Right cardiac atrium (tissue), 5 donors: ENCODE results near the gene LSM14B. TPM values are rescaled to one million over a fixed set of nuclear protein-coding genes. Genes with fewer than 3 reads are reported as not detected.

Experiments
- ATAC-seq, 2 donors: fragments of 200-7000 bp; cut with Tn5 transposase; one replicate each; pipeline versions ENCODE4 v1.8.0 to v1.9.1; 2020; ENCODE audit warnings: moderate library complexity in 2 of 2, mild to moderate bottlenecking in 1 of 2
- DNase-seq, 3 donors: peaks; one replicate each; pipeline ENCODE4 v3.0.0-alpha.2; 2020
- H3K27ac ChIP-seq: one replicate; pipeline ENCODE4 v1.5.1; 2013; ENCODE audit warnings: mild to moderate bottlenecking, low read length, control low read depth, moderate library complexity
- H3K27me3 ChIP-seq: one replicate; pipeline ENCODE4 v1.6.1; 2013; ENCODE audit not compliant: control insufficient read depth, insufficient read depth
- H3K4me1 ChIP-seq: one replicate; pipeline ENCODE4 v1.6.1; 2013; ENCODE audit warnings: low read length; ENCODE audit not compliant: control insufficient read depth, insufficient read depth
- H3K4me3 ChIP-seq: one replicate; pipeline ENCODE4 v1.5.1; 2013; ENCODE audit warnings: low read length, control low read depth
- H3K9me3 ChIP-seq: one replicate; pipeline ENCODE4 v1.6.1; 2013; ENCODE audit warnings: low read length; ENCODE audit not compliant: control insufficient read depth
- WGBS: extraction: QIAGEN DNeasy Blood & Tissue Kit; methylation state at CpG from one replicate; pipeline ENCODE4 v1.1.7; 2013; 5-methylcytosine and 5-hydroxymethylcytosine counted together
- intact Hi-C, 4 donors: fragments of 100-400 bp; cut with DNase I; formaldehyde crosslinking; loops; one replicate each; pipeline versions ENCODE4 v1.11.0 to v1.14.0; 2022 to 2023
- polyA plus RNA-seq: library from polyadenylated mRNA; stranded (reverse); fragments of 200-250 nt; gene quantifications from one replicate; pipeline ENCODE4 v1.2.3, GENCODE V29; 2013
- total RNA-seq, 4 donors: library from RNA; stranded (reverse); fragmentation: NEBNext Ultra II Directional; extraction: Animal tissue kit (Norgen Biotek cat#: 25700); gene quantifications; one replicate each; pipeline ENCODE4 v1.2.1, GENCODE V29; 2021
- donor health status: healthy with polysubstance abuse.
- donor health status: DM: no; HTN: yes; CAD: no.
- donor health status: DM: no; HTN: no; CAD: no.
- donor health status: DM: no; HTN: yes; CAD: no; lungs with severe emphysema.
- donor health status: DM: yes; HTN: yes; CAD: no.

Gene LSM14B
- total and polyA plus RNA-seq, 5 donors: 27.6 to 45.7 (median 40.5) TPM

DNA sequence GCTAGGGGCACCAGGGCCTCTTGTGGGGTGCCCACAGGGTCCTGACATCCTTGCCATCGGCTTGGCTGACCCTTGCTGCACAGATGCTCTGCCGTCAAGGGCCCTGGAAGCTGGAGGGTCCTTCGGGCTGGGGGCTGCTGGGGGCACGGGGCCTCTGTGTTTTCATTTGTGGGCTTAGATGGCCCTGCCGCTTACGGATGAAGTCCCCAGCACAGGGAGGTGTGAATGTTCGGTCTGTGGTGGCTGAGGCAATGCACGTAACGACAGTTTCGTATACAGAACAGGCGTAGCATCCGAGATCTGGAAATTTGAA is 35.8 kb downstream of the LSM14B start:
- Histone ChIP-seq H3K9me3 (no peaks in the 10 kb centered on the region), H3K4me1 (no peaks in the 10 kb centered on the region), H3K4me3 (no peak overlapping the region), H3K27ac (no peak overlapping the region), H3K27me3 (no peaks in the 10 kb centered on the region)
- no peak for ATAC-seq
- whole genome bisulfite sequencing: 97% methylated on average over 12 of the region's 12 CpGs
- intact Hi-C loops: loop anchor here in 1 of 4 donors (5.0 kb wide), 1 partner anchor 146 kb away; no protein-coding TSS in a partner anchor
- peak in 1 of 3 donors; percentile 0 for DNase-seq

DNA sequence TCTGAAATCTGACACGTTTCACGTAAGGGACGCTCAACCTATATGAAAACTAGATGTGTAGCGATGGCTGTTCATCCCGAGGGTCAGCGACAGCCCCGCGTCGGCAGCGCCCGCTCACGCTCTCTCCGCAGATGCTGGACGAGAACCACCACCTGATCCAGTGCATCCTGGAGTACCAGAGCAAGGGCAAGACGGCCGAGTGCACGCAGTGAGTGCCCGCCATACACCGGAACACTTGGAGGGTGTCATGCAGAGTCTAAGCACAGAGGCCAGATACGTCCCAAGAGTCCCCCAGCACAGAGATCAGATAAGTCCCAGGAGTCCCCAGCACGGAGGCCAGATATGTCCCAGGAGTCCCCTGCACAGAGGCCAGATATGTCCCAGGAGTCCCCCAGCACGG is 36.3 kb downstream of the LSM14B start:
- H3K9me3 ChIP-seq: no peaks in the 10 kb centered on the region
- H3K27me3 ChIP-seq: no peaks in the 10 kb centered on the region
- H3K4me1 ChIP-seq: no peaks in the 10 kb centered on the region
- whole genome bisulfite sequencing: 93% methylated on average over 22 of the region's 22 CpGs
- no peak overlapping the region for H3K4me3 ChIP-seq
- intact Hi-C loops: loop anchor here in 1 of 4 donors (5.0 kb wide), 1 partner anchor 146 kb away; no protein-coding TSS in a partner anchor
- DNase-seq (peak in 1 of 3 donors; percentile 28), ATAC-seq (no peak)
- no peak overlapping the region for H3K27ac ChIP-seq

DNA sequence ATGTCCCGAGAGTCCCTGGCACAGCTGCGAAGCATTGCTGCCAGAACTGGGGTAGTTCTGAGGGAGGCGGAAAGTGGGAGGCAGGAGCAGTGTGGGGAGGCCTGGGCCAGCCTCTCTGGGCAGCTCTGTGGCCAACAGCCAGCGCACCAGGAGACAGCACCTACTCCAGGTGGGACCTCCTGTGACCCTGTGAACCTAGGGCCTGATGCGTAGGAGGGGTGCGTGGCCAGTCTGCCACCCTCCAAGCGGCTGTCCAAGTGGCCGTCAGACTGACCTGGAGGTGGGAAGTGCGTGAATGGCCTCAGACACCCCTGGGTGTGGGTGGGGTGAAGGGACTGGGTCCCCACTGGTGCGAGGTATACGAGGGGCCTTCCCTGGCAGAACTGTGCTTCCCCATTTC is 36.8 kb downstream of the LSM14B start:
- Histone ChIP-seq H3K27ac (no peak overlapping the region), H3K4me3 (no peak overlapping the region), H3K4me1 (no peaks in the 10 kb centered on the region), H3K27me3 (no peaks in the 10 kb centered on the region), H3K9me3 (no peaks in the 10 kb centered on the region)
- intact Hi-C loops: loop anchor here in 1 of 4 donors (5.0 kb wide), 1 partner anchor 147 kb away; no protein-coding TSS in a partner anchor
- WGBS: 87% methylated on average over 11 of the region's 11 CpGs
- DNase-seq (peak in 1 of 3 donors; percentile 45), ATAC-seq (no peak)

DNA sequence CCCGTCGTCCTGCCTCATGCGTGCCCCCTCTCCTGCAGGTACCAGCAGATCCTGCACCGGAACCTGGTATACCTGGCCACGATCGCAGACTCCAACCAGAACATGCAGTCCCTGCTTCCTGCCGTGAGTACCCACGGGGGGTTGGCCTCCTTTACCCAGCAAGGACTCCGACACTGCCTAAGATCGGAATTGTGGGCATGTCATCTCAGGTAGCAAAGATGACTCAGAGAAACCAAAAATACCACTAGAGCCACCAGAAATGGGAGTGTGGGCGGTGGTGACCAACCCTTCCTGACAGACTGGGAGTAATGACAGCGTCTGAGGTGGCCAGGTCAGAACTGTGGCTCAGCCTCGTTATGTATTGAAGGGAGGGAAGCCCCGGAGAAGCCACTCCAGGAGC is 37.6 kb downstream of the LSM14B start:
- peak in 2 of 3 donors; percentile 18 to 25 for DNase-seq
- intact Hi-C loops: loop anchor here in 1 of 4 donors (5.0 kb wide), 1 partner anchor 148 kb away; no protein-coding TSS in a partner anchor

DNA sequence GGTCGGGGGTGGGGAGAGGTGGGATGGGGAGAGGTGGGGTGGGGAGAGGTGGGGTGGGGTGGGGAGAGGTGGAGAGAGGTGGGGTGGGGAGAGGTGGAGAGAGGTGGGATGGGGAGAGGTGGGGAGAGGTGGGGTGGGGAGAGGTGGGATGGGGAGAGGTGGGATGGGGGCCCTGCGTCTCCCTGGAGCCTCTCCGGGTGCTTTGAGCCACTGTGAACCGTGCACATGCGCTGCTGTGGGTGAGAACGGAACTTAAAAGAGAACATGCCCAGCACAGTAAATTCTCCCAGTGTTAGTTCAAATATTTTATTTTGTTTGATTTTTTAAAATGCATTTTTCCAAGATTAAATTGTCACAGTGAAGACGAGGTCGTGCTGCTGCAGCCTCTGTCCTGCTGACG is 38.0 kb downstream of the LSM14B start:
- intact Hi-C loops: no loop called here
- Histone ChIP-seq H3K4me3 (no peak overlapping the region), H3K4me1 (no peaks in the 10 kb centered on the region), H3K27me3 (no peaks in the 10 kb centered on the region), H3K9me3 (no peaks in the 10 kb centered on the region), H3K27ac (no peak overlapping the region)
- no peak for ATAC-seq
- 92% methylated on average over 9 of the region's 9 CpGs for WGBS
- DNase-seq: peak in 1 of 3 donors; percentile 18

More for the DNA sequence above, 37.6 kb downstream of the LSM14B start:
- H3K4me3 ChIP-seq: no peak overlapping the region
- ATAC-seq: no peak
- 81% methylated on average over 14 of the region's 14 CpGs for WGBS
- no peaks in the 10 kb centered on the region for H3K4me1 ChIP-seq
- no peak overlapping the region for H3K27ac ChIP-seq
- H3K9me3 ChIP-seq: no peaks in the 10 kb centered on the region
- H3K27me3 ChIP-seq: no peaks in the 10 kb centered on the region

DNA sequence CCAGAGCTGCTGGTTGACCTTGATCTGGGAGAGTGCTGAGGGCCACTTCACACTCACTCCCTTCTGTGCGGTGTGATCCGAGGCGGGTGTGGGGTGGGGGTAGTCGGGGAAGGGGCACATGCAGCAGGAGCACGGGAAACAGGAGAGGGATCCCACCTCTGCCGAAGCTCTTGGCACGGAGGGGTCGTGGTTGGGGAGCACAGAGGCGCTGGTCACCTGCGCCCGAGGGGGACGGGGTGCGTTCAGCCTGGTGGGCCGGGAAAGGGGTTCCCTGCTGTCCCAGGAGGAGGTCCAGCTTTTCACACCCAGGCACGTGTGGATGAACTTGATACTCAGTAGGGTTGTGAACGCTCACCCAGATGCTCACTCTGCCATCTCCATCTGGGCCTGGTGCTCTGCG is 38.6 kb downstream of the LSM14B start:
- Histone ChIP-seq H3K27ac (no peak overlapping the region), H3K4me3 (no peak overlapping the region), H3K27me3 (no peaks in the 10 kb centered on the region), H3K4me1 (no peaks in the 10 kb centered on the region), H3K9me3 (no peaks in the 10 kb centered on the region)
- 88% methylated on average over 17 of the region's 17 CpGs for WGBS
- ATAC-seq (no peak), DNase-seq (peak in 2 of 3 donors; percentile 12 to 34)
- intact Hi-C loops: no loop called here

DNA sequence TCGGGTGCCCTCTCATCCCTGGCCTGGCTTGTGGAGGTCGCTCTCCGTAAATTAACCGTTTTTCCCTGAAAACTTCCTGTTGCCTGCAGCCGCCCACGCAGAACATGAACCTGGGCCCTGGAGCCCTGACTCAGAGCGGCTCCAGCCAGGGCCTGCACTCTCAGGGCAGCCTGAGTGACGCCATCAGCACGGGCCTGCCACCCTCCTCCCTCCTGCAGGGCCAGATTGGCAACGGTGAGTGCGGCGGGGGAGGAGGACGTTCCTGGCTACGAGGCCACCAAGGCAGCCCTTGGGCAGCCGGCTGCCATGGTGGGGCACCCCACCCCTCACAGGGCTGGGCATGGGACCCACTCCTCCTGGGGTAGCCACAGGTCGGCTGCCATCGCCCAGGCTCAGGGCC is 39.1 kb downstream of the LSM14B start:
- no peaks in the 10 kb centered on the region for H3K9me3 ChIP-seq
- H3K4me3 ChIP-seq: no peak overlapping the region
- H3K27ac ChIP-seq: no peak overlapping the region
- ATAC-seq (no peak), DNase-seq (peak in 2 of 3 donors; percentile 32 to 43)
- no peaks in the 10 kb centered on the region for H3K4me1 ChIP-seq
- H3K27me3 ChIP-seq: no peaks in the 10 kb centered on the region
- WGBS: 77% methylated on average over 17 of the region's 17 CpGs
- intact Hi-C loops: no loop called here

DNA sequence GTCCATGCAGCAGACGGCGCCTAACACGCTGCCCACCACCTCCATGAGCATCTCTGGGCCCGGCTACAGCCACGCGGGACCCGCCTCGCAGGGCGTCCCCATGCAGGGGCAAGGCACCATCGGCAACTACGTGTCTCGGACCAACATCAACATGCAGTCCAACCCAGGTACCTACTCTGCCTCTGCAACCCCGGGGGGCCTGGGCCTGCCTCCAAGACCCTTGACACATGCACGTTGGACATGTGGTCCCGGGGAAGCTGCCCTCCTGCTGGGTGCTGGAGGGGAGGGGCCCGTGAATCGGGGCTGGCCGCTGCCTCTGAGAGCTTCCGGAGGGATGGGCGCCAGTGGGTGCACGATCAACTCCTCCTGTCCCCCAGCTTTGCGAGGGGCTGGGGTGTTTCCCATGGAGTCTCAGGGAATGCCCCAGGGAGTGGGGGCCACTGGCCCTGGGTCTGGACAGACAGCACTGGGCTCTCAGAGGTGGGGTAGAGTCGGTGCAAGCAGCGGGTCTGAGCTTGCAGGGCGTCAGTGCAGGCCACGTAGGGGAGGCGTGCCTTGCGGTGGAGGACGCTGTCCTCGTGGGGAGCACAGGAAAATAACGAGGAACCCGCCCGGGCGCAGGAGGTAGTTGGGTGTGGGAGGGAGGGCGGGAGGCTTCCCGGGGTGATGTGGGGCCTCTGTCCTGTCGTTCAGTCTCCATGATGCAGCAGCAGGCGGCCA is 40.6 kb downstream of the LSM14B start:
- Histone ChIP-seq H3K9me3 (no peaks in the 10 kb centered on the region), H3K4me3 (no peak overlapping the region), H3K27ac (no peak overlapping the region), H3K4me1 (no peaks in the 10 kb centered on the region), H3K27me3 (no peaks in the 10 kb centered on the region)
- 95% methylated on average over 38 of the region's 38 CpGs for WGBS
- intact Hi-C loops: no loop called here
- DNase-seq (peak in 2 of 3 donors; percentile 45 to 64), ATAC-seq (peak in 1 of 2 donors; percentile 12)

DNA sequence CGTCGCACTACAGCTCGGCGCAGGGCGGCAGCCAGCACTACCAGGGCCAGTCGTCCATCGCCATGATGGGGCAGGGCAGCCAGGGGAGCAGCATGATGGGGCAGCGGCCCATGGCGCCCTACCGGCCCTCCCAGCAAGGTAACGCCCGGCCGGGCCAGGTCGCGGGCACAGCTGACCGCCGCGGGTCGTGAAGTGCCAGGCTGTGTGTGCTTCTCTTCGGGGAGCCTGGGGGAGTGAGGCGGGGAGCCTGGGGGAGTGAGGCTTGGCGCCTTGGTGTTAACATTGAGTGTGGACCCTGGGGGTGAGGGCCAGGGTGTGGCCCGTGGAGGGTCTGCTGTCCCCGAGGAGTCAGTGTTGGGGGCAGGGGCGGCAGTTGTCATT is 41.2 kb downstream of the LSM14B start:
- no peak overlapping the region for H3K4me3 ChIP-seq
- no peak overlapping the region for H3K27ac ChIP-seq
- peak; percentile 7 to 52 (median 51) for DNase-seq
- ATAC-seq: no peak
- intact Hi-C loops: no loop called here
- H3K27me3 ChIP-seq: no peaks in the 10 kb centered on the region
- H3K9me3 ChIP-seq: no peaks in the 10 kb centered on the region
- H3K4me1 ChIP-seq: no peaks in the 10 kb centered on the region
- WGBS: 96% methylated on average over 25 of the region's 25 CpGs

DNA sequence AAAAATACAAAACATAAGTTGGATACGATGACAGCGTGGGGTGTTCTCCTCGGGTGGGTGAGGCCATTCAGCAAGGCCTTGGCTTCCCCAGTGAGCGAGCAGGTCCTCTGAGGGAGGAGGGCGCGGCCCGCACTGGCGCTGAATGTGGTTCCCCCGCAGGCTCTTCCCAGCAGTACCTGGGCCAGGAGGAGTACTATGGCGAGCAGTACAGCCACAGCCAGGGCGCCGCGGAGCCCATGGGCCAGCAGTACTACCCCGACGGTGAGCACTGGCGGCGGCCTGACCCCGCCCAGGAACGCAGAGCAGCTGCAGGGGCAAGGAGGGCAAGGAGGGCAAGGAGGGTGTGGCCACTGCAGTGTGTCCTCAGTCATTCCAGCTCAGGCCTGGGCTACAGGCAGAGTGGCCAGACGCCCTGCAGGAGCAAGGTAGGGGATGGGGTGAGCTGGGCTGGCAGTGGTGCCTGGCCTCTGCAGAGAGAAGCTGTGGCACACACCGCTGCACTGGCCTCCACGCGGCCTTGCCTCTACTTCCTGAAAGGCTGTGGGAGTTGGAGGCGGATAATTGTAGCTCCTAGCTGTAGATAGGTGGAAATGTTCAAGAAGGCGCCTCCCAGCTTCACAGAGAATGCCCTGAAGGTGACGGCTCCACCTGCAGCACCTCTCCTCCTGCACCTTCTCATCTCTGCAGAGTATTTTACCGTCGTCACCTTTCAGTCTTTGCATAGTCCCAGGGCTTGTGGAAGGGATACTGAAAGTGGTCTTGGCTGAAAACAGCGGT is 41.9 kb downstream of the LSM14B start:
- WGBS: 95% methylated on average over 29 of the region's 29 CpGs
- Histone ChIP-seq H3K27me3 (no peaks in the 10 kb centered on the region), H3K4me1 (no peaks in the 10 kb centered on the region), H3K4me3 (no peak overlapping the region), H3K9me3 (no peaks in the 10 kb centered on the region), H3K27ac (no peak overlapping the region)
- ATAC-seq (no peak), DNase-seq (peak in 2 of 3 donors; percentile 10 to 29)
- intact Hi-C loops: no loop called here
